Neural cell (in vitro differentiated cells): ENCODE measurements around the gene TLNRD1. TPM values are rescaled to one million over a fixed set of nuclear protein-coding genes. Genes with fewer than 3 reads are reported as not detected.

Experiments used
- H2AFZ ChIP-seq: fragments of 200-600, 300-800 bp; sonication (generic), shearing (Covaris generic); 2 replicates; pipeline ENCODE4 v1.6.0; 2014; ENCODE audit warnings: low read depth, mild to moderate bottlenecking, antibody characterized with exemption, low read length, moderate library complexity
- H3F3A ChIP-seq: fragments of 200-600 bp; shearing (Covaris generic); 2 replicates; pipeline ENCODE4 v1.6.1; 2016; ENCODE audit warnings: mild to moderate bottlenecking, moderate library complexity, mixed read lengths, antibody characterized with exemption, low read length; ENCODE audit not compliant: insufficient read depth, poor library complexity, severe bottlenecking
- H3K27ac ChIP-seq: fragments of 200-600, 300-800 bp; sonication (generic), shearing (Covaris generic); 2 replicates; pipeline ENCODE4 v1.5.1; 2014; ENCODE audit warnings: mild to moderate bottlenecking, low read length, moderate library complexity
- H3K27me3 ChIP-seq: fragments of 300-800, 200-600 bp; sonication (generic), shearing (Covaris generic); 2 replicates; pipeline ENCODE4 v1.6.0; 2014; ENCODE audit warnings: mild to moderate bottlenecking, low read depth, low read length, moderate library complexity; ENCODE audit not compliant: insufficient read depth
- H3K36me3 ChIP-seq: fragments of 300-800, 200-600 bp; sonication (generic), shearing (Covaris generic); 2 replicates; pipeline ENCODE4 v1.5.1; 2014; ENCODE audit warnings: mild to moderate bottlenecking, antibody characterized with exemption, low read length, moderate library complexity; ENCODE audit not compliant: insufficient read depth
- H3K4me2 ChIP-seq: fragments of 300-800, 200-600 bp; sonication (generic), shearing (Covaris generic); 2 replicates; pipeline ENCODE4 v1.6.0; 2014; ENCODE audit warnings: mild to moderate bottlenecking, low read length
- H3K4me3 ChIP-seq: fragments of 300-800, 200-600 bp; sonication (generic), shearing (Covaris generic); 2 replicates; pipeline ENCODE4 v1.5.1; 2014; ENCODE audit warnings: mild to moderate bottlenecking, low read length, moderate library complexity
- H3K79me2 ChIP-seq: fragments of 200-600 bp; shearing (Covaris generic); replicated peaks from 2 replicates; pipeline ENCODE4 v1.6.0; 2014; ENCODE audit warnings: mild to moderate bottlenecking, low read length, moderate library complexity; ENCODE audit not compliant: insufficient read depth
- H3K9ac ChIP-seq: fragments of 300-800, 200-600 bp; sonication (generic), shearing (Covaris generic); 2 replicates; pipeline ENCODE4 v1.6.1; 2016; ENCODE audit warnings: mild to moderate bottlenecking, low read length, mixed read lengths
- H3K9me2 ChIP-seq: fragments of 200-600 bp; shearing (Covaris generic); 2 replicates; pipeline ENCODE4 v1.6.1; 2016; ENCODE audit warnings: mild to moderate bottlenecking, low read length, mixed read lengths; ENCODE audit not compliant: insufficient read depth
- H3K9me3 ChIP-seq: fragments of 200-600, 300-800 bp; sonication (generic), shearing (Covaris generic); 2 replicates; pipeline ENCODE4 v1.6.1; 2016; ENCODE audit warnings: mild to moderate bottlenecking, mixed run types, low read length, moderate library complexity, mixed read lengths
- H4K20me1 ChIP-seq: fragments of 200-600 bp; shearing (Covaris generic); 2 replicates; pipeline ENCODE4 v1.6.1; 2016; ENCODE audit warnings: mild to moderate bottlenecking, mixed run types; ENCODE audit not compliant: insufficient read depth
- EP300 ChIP-seq: fragments of 450-650 bp; conservative IDR thresholded peaks from 2 replicates; pipeline ENCODE4 v1.6.1; 2014; ENCODE audit warnings: antibody characterized with exemption, mild to moderate bottlenecking, moderate library complexity; ENCODE audit not compliant: poor library complexity, severe bottlenecking
- EZH2 ChIP-seq: fragments of 200-600, 300-800 bp; shearing (Covaris generic), sonication (generic); IDR thresholded peaks from 2 replicates; pipeline ENCODE4 v1.6.1; 2014; ENCODE audit warnings: antibody characterized with exemption, low read length, borderline replicate concordance, mild to moderate bottlenecking; ENCODE audit not compliant: insufficient read depth, poor library complexity, severe bottlenecking
- MXI1 ChIP-seq: fragments of 450-650 bp; conservative IDR thresholded peaks from 2 replicates; pipeline ENCODE4 v1.6.1; 2014; ENCODE audit warnings: antibody characterized with exemption, mild to moderate bottlenecking; ENCODE audit not compliant: poor library complexity, severe bottlenecking
- POLR2AphosphoS5 ChIP-seq: IDR thresholded peaks from 2 replicates; pipeline ENCODE4 v1.6.1; 2012
- RAD21 ChIP-seq: fragments of 450-650 bp; conservative IDR thresholded peaks from 2 replicates; pipeline ENCODE4 v1.6.1; 2014; ENCODE audit warnings: antibody characterized with exemption, mild to moderate bottlenecking, moderate library complexity
- SMC3 ChIP-seq: fragments of 450-650 bp; conservative IDR thresholded peaks from 2 replicates; pipeline ENCODE4 v1.6.1; 2014; ENCODE audit warnings: antibody characterized with exemption, mild to moderate bottlenecking, moderate library complexity; ENCODE audit not compliant: poor library complexity
- TAF1 ChIP-seq: IDR thresholded peaks from 2 replicates; pipeline ENCODE4 v1.6.1; 2012; ENCODE audit warnings: low read depth
- polyA plus RNA-seq: library from polyadenylated mRNA; depleted of rRNA; stranded (reverse); fragments of >200 nt; gene quantifications from 2 replicates; pipeline ENCODE4 v1.2.3, GENCODE V29; 2014
- TF ChIP-seq, protein P1 (sequence below): IDR thresholded peaks from 2 replicates; pipeline ENCODE4 v1.6.1; 2012; ENCODE audit warnings: borderline replicate concordance
- TF ChIP-seq, protein P2 (sequence below): fragments of 450-650 bp; IDR thresholded peaks from 2 replicates; pipeline ENCODE4 v1.5.1; 2014; ENCODE audit warnings: antibody characterized with exemption, mild to moderate bottlenecking, moderate library complexity; ENCODE audit not compliant: poor library complexity, severe bottlenecking

Gene TLNRD1
- polyA plus RNA-seq, 1 donor from 2014 or later: 8.2 TPM

- H3K36me3 ChIP-seq: no peaks in the 10 kb centered on the region
- H3K4me3 ChIP-seq: no peak overlapping the region
- no peak overlapping the region for H3K27ac ChIP-seq
- TF ChIP-seq EP300 (no peak), TAF1 (no peak), RAD21 (no peak), EZH2 (no peak), SMC3 (no peak), MXI1 (no peak)
- TF ChIP-seq, protein P1, sequence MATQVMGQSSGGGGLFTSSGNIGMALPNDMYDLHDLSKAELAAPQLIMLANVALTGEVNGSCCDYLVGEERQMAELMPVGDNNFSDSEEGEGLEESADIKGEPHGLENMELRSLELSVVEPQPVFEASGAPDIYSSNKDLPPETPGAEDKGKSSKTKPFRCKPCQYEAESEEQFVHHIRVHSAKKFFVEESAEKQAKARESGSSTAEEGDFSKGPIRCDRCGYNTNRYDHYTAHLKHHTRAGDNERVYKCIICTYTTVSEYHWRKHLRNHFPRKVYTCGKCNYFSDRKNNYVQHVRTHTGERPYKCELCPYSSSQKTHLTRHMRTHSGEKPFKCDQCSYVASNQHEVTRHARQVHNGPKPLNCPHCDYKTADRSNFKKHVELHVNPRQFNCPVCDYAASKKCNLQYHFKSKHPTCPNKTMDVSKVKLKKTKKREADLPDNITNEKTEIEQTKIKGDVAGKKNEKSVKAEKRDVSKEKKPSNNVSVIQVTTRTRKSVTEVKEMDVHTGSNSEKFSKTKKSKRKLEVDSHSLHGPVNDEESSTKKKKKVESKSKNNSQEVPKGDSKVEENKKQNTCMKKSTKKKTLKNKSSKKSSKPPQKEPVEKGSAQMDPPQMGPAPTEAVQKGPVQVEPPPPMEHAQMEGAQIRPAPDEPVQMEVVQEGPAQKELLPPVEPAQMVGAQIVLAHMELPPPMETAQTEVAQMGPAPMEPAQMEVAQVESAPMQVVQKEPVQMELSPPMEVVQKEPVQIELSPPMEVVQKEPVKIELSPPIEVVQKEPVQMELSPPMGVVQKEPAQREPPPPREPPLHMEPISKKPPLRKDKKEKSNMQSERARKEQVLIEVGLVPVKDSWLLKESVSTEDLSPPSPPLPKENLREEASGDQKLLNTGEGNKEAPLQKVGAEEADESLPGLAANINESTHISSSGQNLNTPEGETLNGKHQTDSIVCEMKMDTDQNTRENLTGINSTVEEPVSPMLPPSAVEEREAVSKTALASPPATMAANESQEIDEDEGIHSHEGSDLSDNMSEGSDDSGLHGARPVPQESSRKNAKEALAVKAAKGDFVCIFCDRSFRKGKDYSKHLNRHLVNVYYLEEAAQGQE: no peak
- TF ChIP-seq, protein P2, sequence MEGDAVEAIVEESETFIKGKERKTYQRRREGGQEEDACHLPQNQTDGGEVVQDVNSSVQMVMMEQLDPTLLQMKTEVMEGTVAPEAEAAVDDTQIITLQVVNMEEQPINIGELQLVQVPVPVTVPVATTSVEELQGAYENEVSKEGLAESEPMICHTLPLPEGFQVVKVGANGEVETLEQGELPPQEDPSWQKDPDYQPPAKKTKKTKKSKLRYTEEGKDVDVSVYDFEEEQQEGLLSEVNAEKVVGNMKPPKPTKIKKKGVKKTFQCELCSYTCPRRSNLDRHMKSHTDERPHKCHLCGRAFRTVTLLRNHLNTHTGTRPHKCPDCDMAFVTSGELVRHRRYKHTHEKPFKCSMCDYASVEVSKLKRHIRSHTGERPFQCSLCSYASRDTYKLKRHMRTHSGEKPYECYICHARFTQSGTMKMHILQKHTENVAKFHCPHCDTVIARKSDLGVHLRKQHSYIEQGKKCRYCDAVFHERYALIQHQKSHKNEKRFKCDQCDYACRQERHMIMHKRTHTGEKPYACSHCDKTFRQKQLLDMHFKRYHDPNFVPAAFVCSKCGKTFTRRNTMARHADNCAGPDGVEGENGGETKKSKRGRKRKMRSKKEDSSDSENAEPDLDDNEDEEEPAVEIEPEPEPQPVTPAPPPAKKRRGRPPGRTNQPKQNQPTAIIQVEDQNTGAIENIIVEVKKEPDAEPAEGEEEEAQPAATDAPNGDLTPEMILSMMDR: no peak
- H3K79me2 ChIP-seq: no peaks in the 10 kb centered on the region
- no peaks in the 10 kb centered on the region for H3F3A ChIP-seq
- H3K27me3 ChIP-seq: no peaks in the 10 kb centered on the region
- H4K20me1 ChIP-seq: no peaks in the 10 kb centered on the region
- H3K9me2 ChIP-seq: no peaks in the 10 kb centered on the region
- H2AFZ ChIP-seq: no peak overlapping the region
- no peaks in the 10 kb centered on the region for H3K9me3 ChIP-seq
- no peak overlapping the region for H3K9ac ChIP-seq
- H3K4me2 ChIP-seq: no peak overlapping the region
Measured at GRCh38 chr15:80971143-80971542, 29.6 kb upstream of the TLNRD1 start.

GRCh38 chr15:80972276-80972675 lies 28.4 kb upstream of the TLNRD1 start:
- H3K9ac ChIP-seq: no peak overlapping the region
- H3K36me3 ChIP-seq: no peaks in the 10 kb centered on the region
- H3K4me2 ChIP-seq: no peak overlapping the region
- no peaks in the 10 kb centered on the region for H3K79me2 ChIP-seq
- TF ChIP-seq EP300 (no peak), MXI1 (no peak), POLR2AphosphoS5 (no peak), SMC3 (no peak), EZH2 (no peak), RAD21 (no peak), TAF1 (no peak)
- TF ChIP-seq, protein P1: no peak
- TF ChIP-seq, protein P2: no peak
- no peak overlapping the region for H2AFZ ChIP-seq
- H3K27me3 ChIP-seq: no peaks in the 10 kb centered on the region
- no peaks in the 10 kb centered on the region for H3K9me3 ChIP-seq
- no peak overlapping the region for H3K4me3 ChIP-seq
- no peaks in the 10 kb centered on the region for H4K20me1 ChIP-seq
- no peak overlapping the region for H3K27ac ChIP-seq
- H3K9me2 ChIP-seq: no peaks in the 10 kb centered on the region
- H3F3A ChIP-seq: no peaks in the 10 kb centered on the region
